HG03175 (cell line): ENCODE data around the gene RIN3.
A peak's percentile ranks its signal among the peaks of the same experiment; 100 is the strongest.

Experiments
- ATAC-seq: cut with Tn5 transposase; IDR thresholded peaks from one replicate; pipeline ENCODE4 v1.9.1; 2021; ENCODE audit warnings: mild to moderate bottlenecking, moderate library complexity; ENCODE audit not compliant: unreplicated experiment

Gene RIN3

GRCh38 chr14:92595267-92595666 lies 81.7 kb downstream of the RIN3 start:
- no peak for ATAC-seq

GRCh38 chr14:92596331-92596907 lies 82.8 kb downstream of the RIN3 start:
- no peak for ATAC-seq

GRCh38 chr14:92597906-92598905 lies 84.6 kb downstream of the RIN3 start:
- ATAC-seq: no peak

- ATAC-seq: no peak
Observed at GRCh38 chr14:92599811-92600210, 86.2 kb downstream of the RIN3 start.

GRCh38 chr14:92600318-92601053 lies 86.9 kb downstream of the RIN3 start:
- ATAC-seq: no peak

GRCh38 chr14:92601131-92601710 lies 87.6 kb downstream of the RIN3 start:
- no peak for ATAC-seq

- no peak for ATAC-seq
Observed at GRCh38 chr14:92601757-92602417, 88.3 kb downstream of the RIN3 start.

GRCh38 chr14:92603309-92604242 lies 90.0 kb downstream of the RIN3 start:
- ATAC-seq: no peak

- ATAC-seq: no peak
Observed at GRCh38 chr14:92605274-92605940, 91.8 kb downstream of the RIN3 start.

GRCh38 chr14:92607251-92607650 lies 93.7 kb downstream of the RIN3 start:
- ATAC-seq: no peak

- no peak for ATAC-seq
Observed at GRCh38 chr14:92607702-92608429, 94.3 kb downstream of the RIN3 start.

- no peak for ATAC-seq
Observed at GRCh38 chr14:92609955-92610354, 96.4 kb downstream of the RIN3 start.

GRCh38 chr14:92610849-92611271 lies 97.3 kb downstream of the RIN3 start:
- no peak for ATAC-seq

GRCh38 chr14:92613008-92613658 lies 99.6 kb downstream of the RIN3 start:
- ATAC-seq: no peak

GRCh38 chr14:92613681-92614260 lies 100.2 kb downstream of the RIN3 start:
- no peak for ATAC-seq

GRCh38 chr14:92615451-92615850 lies 101.9 kb downstream of the RIN3 start:
- ATAC-seq: peak; percentile 92

GRCh38 chr14:92616178-92616577 lies 102.6 kb downstream of the RIN3 start:
- ATAC-seq: no peak
